Natural killer cell treated with Interleukin-12 subunit alpha and Interleukin-12 subunit beta and Interleukin-15 and Interleukin-18, amount 100 ng/mL, for 72 hours (primary cell): ENCODE measurements around the gene WDFY4. TPM values are rescaled to one million over a fixed set of nuclear protein-coding genes. Genes with fewer than 3 reads are reported as not detected.

Experiments used
- ATAC-seq, 2 donors: fragments of 150-1000 bp; cut with Tn5 transposase in 1 of 2; sonication (Bioruptor Pico), chemical (Tn5 transposase) in 1 of 2; 2 replicates each; pipeline ENCODE4 v1.10.0; 2021
- DNase-seq: peaks from one replicate; pipeline ENCODE4 v3.0.0; 2022; ENCODE audit warnings: low spot score
- H3K27ac Mint-ChIP-seq, 2 donors: 1 replicate in 1 of 2; 2 replicates in 1 of 2; pipeline ENCODE4 v1.8.0; 2022; ENCODE audit warnings: mixed read lengths in 2 of 2, mild to moderate bottlenecking in 1 of 2, moderate library complexity in 1 of 2
- H3K27me3 Mint-ChIP-seq, 2 donors: 1 replicate in 1 of 2; 2 replicates in 1 of 2; pipeline ENCODE4 v1.8.0; 2022; ENCODE audit warnings: mixed read lengths in 2 of 2
- H3K36me3 Mint-ChIP-seq: one replicate; pipeline ENCODE4 v1.8.0; 2022; ENCODE audit warnings: mixed read lengths
- H3K4me1 Mint-ChIP-seq, 2 donors: 1 replicate in 1 of 2; 2 replicates in 1 of 2; pipeline ENCODE4 v1.8.0; 2022; ENCODE audit warnings: low read depth in 2 of 2, mixed read lengths in 2 of 2, mild to moderate bottlenecking in 1 of 2
- H3K4me3 Mint-ChIP-seq: one replicate; pipeline ENCODE4 v1.8.0; 2022; ENCODE audit warnings: mixed read lengths
- H3K9me3 Mint-ChIP-seq: 2 replicates; pipeline ENCODE4 v1.8.0; 2022; ENCODE audit warnings: mixed read lengths
- total RNA-seq, 2 donors: library from RNA; stranded (reverse); gene quantifications; one replicate each; pipeline ENCODE4 v1.2.3, GENCODE V29; 2022

The WDFY4 gene
- total RNA-seq, 2 donors from 2014 or later = 2.0 TPM; not detected in 1

GRCh38 chr10:48690791-48691660 lies 6.4 kb downstream of the WDFY4 start:
- Mint-ChIP-seq H3K9me3 (no peaks in the 10 kb centered on the region), H3K4me3 (no peak overlapping the region), H3K27me3 (peaks cover 7 to 13% of the 10 kb centered on the region in 2 donors), H3K4me1 (no peaks in the 10 kb centered on the region), H3K27ac (no peak overlapping the region), H3K36me3 (no peaks in the 10 kb centered on the region)
- ATAC-seq (peak in 1 of 2 donors; percentile 13), DNase-seq (no peak)

DNA sequence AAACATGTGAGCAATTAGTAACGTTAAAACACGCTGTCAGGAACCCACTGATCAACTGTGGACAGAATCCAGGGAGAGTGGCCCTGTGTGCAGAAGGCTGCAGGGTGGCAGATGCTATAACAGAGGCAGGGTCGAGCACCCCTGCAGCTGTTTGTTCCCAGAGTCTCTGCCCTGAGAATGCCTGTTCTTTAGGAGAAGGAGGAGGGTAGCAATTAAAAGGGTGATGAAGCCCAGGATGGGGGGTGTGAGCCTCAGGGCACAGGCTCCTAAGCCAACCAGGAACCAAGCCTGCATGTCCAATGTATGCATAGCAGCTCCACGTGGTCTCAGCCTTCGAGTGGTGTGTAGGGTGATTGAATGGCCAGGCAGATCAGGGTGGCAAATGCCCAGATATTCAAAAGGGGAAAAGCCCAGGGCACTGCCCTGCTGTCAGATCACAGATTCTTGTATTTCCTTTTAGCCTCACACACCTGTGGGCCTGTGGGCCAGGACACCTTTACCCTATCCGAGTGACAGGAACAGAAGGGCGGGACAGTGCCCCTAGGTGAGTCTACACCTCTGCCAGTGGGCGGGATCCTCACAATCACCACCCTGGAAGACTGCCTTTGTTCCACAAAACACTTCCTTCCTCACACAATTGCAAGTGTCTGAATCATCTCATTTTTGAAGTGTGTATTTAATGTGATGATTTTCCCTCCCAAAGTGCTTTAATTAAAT lies 7.3 kb downstream of the WDFY4 start:
- H3K4me1 Mint-ChIP-seq = no peaks in the 10 kb centered on the region
- ATAC-seq = no peak
- peaks cover 7 to 13% of the 10 kb centered on the region in 2 donors for H3K27me3 Mint-ChIP-seq

DNA sequence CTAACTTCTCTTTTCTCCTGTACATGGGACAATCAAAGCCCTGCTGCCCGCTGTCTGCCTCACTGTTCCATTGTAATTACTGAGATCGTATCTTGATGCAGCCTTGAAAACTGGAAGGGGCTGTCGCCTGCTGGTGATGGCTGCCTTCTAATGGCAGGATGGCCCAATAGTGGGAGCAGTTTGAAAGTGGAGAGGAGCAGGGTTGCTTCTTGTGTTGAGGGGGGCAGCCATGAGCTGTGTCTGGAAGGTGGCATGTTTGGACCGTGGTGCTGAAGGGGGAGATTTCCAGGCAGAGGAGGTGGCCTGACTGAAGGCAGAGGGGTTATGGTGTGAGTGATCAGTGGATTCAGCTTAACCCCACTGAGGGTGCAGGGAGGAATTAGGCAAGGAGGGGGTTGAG lies 8.1 kb downstream of the WDFY4 start:
- Mint-ChIP-seq H3K36me3 (no peaks in the 10 kb centered on the region), H3K9me3 (no peaks in the 10 kb centered on the region), H3K4me3 (no peak overlapping the region), H3K27ac (no peak overlapping the region), H3K27me3 (peaks cover 10 to 13% of the 10 kb centered on the region in 2 donors), H3K4me1 (no peaks in the 10 kb centered on the region)
- ATAC-seq = peak in 1 of 2 donors; percentile 12
- DNase-seq = no peak

More for the DNA sequence above, 7.3 kb downstream of the WDFY4 start:
- Mint-ChIP-seq H3K36me3 (no peaks in the 10 kb centered on the region), H3K27ac (no peak overlapping the region), H3K9me3 (no peaks in the 10 kb centered on the region), H3K4me3 (no peak overlapping the region)
- DNase-seq = no peak

DNA sequence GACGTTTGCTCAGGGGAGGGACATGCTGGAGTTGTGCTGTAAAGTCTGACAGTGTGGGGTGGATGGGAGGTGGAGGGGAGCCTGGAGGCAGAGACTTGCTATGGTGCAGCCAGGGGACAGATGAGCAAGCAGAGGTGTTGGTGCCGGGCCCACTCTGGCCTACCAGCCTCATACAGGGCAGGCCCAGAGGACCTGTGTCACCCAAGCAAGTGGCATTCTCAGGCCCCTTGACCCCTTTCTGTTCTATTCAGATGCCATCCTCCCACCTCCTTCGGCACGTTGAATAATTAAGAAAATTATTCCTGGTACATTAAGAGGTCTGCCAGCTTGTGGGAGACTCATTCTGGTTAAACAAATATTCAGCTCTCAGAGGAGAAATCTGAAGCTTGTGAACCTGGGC lies 8.5 kb downstream of the WDFY4 start:
- no peaks in the 10 kb centered on the region for H3K36me3 Mint-ChIP-seq
- ATAC-seq (peak in 1 of 2 donors; percentile 11), DNase-seq (no peak)
- peaks cover 13 to 14% of the 10 kb centered on the region in 2 donors for H3K27me3 Mint-ChIP-seq
- H3K4me1 Mint-ChIP-seq = no peaks in the 10 kb centered on the region
- H3K9me3 Mint-ChIP-seq = no peaks in the 10 kb centered on the region
- H3K4me3 Mint-ChIP-seq = no peak overlapping the region
- no peak overlapping the region for H3K27ac Mint-ChIP-seq

- DNase-seq (no peak), ATAC-seq (no peak)
- peaks cover 12 to 13% of the 10 kb centered on the region in 2 donors for H3K27me3 Mint-ChIP-seq
- H3K9me3 Mint-ChIP-seq = no peaks in the 10 kb centered on the region
- no peak overlapping the region for H3K4me3 Mint-ChIP-seq
- H3K4me1 Mint-ChIP-seq = no peaks in the 10 kb centered on the region
- H3K36me3 Mint-ChIP-seq = no peaks in the 10 kb centered on the region
- H3K27ac Mint-ChIP-seq = no peak overlapping the region
These were observed 9.8 kb downstream of the WDFY4 start for GRCh38 chr10:48694371-48695030.

DNA sequence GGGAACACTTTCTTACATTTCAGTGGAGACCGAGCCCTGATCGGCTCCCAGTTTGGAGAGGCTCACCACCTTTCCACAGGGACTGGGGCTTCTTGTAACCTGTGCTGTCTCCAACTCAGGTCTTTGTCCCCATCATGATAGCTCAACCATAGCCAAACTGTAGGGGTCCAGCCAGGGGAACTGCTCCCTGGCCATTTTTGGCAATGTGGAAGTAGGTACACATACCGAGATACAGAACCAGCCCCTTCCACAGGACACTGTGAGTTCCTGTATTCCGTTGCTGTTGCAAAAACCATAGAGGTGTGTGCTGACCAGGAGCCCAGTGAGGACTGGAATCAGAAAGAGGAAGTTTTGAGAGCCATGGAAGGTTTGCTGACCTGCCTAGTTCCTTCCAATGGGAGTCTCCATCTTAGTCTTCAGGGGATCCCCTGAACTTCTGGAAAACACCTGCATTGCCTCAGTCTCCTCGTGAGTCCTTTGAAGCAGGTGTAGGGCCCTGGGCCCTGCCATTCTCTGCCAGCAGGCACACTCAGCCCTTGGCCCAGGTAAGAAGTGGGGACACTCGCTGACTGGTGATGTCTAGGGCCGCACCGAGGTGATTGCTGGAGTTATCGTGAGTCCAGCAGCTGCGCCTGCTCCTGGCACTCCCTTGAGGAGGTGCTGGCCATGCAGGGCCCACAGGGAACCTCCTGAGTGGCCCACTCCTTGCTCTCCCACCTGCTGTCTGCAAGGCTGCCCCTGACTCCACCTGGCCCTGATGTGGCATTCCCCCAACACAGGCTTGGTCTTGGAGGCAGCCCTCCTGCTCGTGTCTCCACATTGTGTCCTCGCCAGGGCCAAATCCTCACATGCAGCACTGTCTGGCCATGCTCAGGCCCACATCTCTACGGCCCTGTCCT lies 11.2 kb downstream of the WDFY4 start:
- Mint-ChIP-seq H3K4me3 (no peak overlapping the region), H3K27me3 (peaks cover 9 to 18% of the 10 kb centered on the region in 2 donors), H3K27ac (no peak overlapping the region), H3K9me3 (no peaks in the 10 kb centered on the region), H3K36me3 (no peaks in the 10 kb centered on the region), H3K4me1 (no peaks in the 10 kb centered on the region)
- no peak for ATAC-seq
- no peak for DNase-seq

- H3K4me3 Mint-ChIP-seq = no peak overlapping the region
- no peaks in the 10 kb centered on the region for H3K36me3 Mint-ChIP-seq
- no peak overlapping the region for H3K27ac Mint-ChIP-seq
- DNase-seq (no peak), ATAC-seq (no peak)
- H3K27me3 Mint-ChIP-seq = peaks cover 11 to 23% of the 10 kb centered on the region in 2 donors
- no peaks in the 10 kb centered on the region for H3K9me3 Mint-ChIP-seq
- H3K4me1 Mint-ChIP-seq = no peaks in the 10 kb centered on the region
These were observed 11.8 kb downstream of the WDFY4 start for GRCh38 chr10:48696535-48696873.

GRCh38 chr10:48697091-48697490 lies 12.4 kb downstream of the WDFY4 start:
- no peaks in the 10 kb centered on the region for H3K4me1 Mint-ChIP-seq
- no peaks in the 10 kb centered on the region for H3K36me3 Mint-ChIP-seq
- ATAC-seq = no peak
- DNase-seq = no peak
- no peaks in the 10 kb centered on the region for H3K9me3 Mint-ChIP-seq
- no peak overlapping the region for H3K4me3 Mint-ChIP-seq
- H3K27me3 Mint-ChIP-seq = peaks cover 9 to 27% of the 10 kb centered on the region in 2 donors
- no peak overlapping the region for H3K27ac Mint-ChIP-seq

- Mint-ChIP-seq H3K4me1 (no peaks in the 10 kb centered on the region), H3K27me3 (peaks cover 12 to 32% of the 10 kb centered on the region in 2 donors), H3K36me3 (no peaks in the 10 kb centered on the region), H3K9me3 (no peaks in the 10 kb centered on the region), H3K4me3 (no peak overlapping the region), H3K27ac (no peak overlapping the region)
- no peak for DNase-seq
- no peak for ATAC-seq
These were observed 13.4 kb downstream of the WDFY4 start for GRCh38 chr10:48697821-48698764.

GRCh38 chr10:48699011-48699627 lies 14.4 kb downstream of the WDFY4 start:
- no peak overlapping the region for H3K27ac Mint-ChIP-seq

GRCh38 chr10:48700071-48700470 lies 15.4 kb downstream of the WDFY4 start:
- Mint-ChIP-seq H3K27ac (no peak overlapping the region), H3K27me3 (peaks cover 6 to 32% of the 10 kb centered on the region in 2 donors), H3K9me3 (no peaks in the 10 kb centered on the region), H3K4me3 (no peak overlapping the region), H3K4me1 (no peaks in the 10 kb centered on the region), H3K36me3 (no peaks in the 10 kb centered on the region)
- ATAC-seq (no peak), DNase-seq (no peak)

More at GRCh38 chr10:48699011-48699627, 14.4 kb downstream of the WDFY4 start:
- H3K4me1 Mint-ChIP-seq = no peaks in the 10 kb centered on the region
- no peaks in the 10 kb centered on the region for H3K9me3 Mint-ChIP-seq
- H3K4me3 Mint-ChIP-seq = no peak overlapping the region
- DNase-seq = no peak
- no peaks in the 10 kb centered on the region for H3K36me3 Mint-ChIP-seq
- peaks cover 12 to 32% of the 10 kb centered on the region in 2 donors for H3K27me3 Mint-ChIP-seq
- ATAC-seq = no peak

DNA sequence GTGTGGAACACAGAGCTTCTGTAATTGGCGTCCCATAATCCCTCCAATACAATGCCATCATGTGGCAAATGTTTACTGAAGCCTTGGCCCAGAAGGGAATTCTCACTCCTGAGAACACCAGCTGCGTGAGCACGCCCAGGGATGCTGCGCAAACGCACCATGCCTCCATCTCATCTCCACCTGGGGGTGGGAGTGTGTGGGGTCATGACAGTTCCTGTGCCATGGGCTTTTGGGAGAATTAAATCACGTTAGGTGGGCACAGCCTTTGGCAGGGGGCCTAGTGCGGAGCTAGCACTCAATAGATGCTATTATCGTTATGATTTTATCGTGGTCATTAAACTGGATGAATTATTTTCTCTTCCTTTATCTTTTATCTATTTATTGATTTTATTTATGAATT lies 15.8 kb downstream of the WDFY4 start:
- ATAC-seq = no peak

More for the DNA sequence above, 15.8 kb downstream of the WDFY4 start:
- Mint-ChIP-seq H3K36me3 (no peaks in the 10 kb centered on the region), H3K27me3 (peaks cover 6 to 32% of the 10 kb centered on the region in 2 donors), H3K9me3 (no peaks in the 10 kb centered on the region), H3K4me1 (no peaks in the 10 kb centered on the region), H3K4me3 (no peak overlapping the region), H3K27ac (no peak overlapping the region)
- DNase-seq = no peak
